ENCODE results near the gene GTF3C4.
"Not testable (repeated sequence)": the region's sequence is repeated elsewhere in the genome, so short reads cannot be mapped to it uniquely, and the experiment has no call there.

GTF3C4 gene

DNA sequence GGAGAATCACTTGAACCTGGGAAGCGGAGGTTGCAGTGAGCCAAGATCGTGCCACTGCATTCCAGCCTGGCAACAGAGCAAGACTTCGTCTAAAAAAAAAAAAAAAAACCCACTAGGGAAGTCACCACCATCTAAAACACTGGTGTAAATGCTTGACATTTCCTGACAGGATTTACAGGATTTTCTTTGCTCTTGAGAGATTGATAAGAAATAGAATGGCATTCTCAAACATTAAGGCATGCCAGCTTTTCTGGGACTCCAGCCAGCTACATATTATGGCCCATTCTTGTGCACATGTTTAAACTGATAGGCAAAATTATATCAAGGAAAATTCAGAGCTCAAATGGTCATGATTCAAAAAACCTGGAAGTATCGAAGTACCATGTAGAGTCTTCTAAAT, 28.7 kb downstream of the GTF3C4 start:
- DNase-seq (ENCODE audit: low spot score) (no peak), FAIRE-seq (no peak)

DNA sequence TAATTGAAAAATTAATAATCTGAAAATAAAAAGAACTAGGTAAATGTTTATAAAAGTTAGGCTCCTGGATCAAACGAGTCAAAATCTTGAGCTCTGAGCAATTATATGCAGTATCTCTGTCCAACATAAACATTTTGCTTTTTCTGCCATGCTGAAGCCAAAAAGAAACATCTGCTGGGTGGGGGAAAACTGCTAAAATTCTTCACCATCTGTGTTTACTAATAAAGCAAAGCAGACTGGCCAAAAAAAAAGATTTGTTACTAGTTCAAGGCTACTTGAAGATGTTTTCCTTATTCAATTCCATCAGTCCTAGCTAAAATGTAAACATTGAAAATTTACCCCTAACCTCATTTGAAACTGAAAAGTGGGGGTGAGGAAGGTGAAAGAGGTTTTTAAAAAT, 29.7 kb downstream of the GTF3C4 start:
- DNase-seq (ENCODE audit: low spot score), result no peak
- no peak for FAIRE-seq

- FAIRE-seq (no peak), DNase-seq (ENCODE audit: low spot score) (no peak)
Observed at GRCh38 chr9:132702254-132702653, 32.0 kb downstream of the GTF3C4 start.

- no peak for FAIRE-seq
- DNase-seq (ENCODE audit: low spot score), result no peak
Observed at GRCh38 chr9:132703336-132703735, 33.1 kb downstream of the GTF3C4 start.

DNA sequence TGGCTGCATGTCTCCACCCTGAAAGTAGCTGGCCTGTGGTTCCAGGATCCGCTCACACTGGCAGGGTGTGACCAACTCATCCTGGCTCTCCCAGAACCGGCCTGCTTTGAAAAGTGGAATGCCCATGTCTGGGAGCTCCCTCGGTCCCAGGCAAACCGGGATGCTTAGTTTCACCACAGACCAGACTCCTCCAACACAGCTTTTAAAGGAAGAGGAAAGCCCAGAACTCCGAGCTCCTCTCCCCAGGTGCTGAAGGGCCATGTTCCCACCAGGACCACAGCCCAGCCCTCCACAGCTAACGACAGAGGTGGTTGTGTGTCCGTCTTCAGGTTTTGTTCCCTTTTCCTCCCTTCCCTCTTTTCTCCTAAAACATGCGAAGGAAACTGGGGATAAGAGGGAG, 38.0 kb downstream of the GTF3C4 start:
- FAIRE-seq, result no peak

DNA sequence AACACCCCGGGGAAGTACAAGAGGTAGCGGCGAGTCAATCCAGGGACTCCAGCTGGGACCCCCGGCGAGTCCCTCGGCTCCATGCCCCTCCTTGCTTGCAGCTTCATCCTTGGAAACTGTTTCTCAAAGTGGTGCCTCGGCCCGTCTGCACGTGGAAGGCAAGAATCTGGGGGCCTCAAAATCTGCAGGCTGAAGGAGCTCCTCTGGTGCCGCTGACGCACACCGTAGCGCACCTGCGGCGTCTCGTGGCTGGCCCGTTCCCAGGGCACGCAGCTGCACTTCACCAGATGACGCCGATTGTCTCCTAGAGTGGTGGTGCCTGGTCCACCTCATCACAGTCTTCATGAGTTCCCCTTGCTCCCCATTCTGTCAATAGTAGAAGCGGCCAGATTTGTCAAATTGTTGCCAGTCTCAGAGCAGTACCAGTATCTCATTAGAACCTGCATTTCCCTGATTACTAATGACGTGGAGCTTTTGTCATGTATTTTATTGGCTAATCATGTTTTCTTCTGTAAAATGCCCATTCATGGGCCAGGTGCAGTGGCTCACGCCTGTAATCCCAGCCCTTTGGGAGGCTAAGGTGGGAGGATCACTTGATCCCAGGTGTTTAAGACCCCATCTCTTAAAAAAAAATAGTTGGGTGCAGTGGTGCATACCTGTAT, 38.6 kb downstream of the GTF3C4 start:
- FAIRE-seq (no peak), DNase-seq (ENCODE audit: low spot score) (no peak)

More for the DNA sequence above, 38.0 kb downstream of the GTF3C4 start:
- no peak for DNase-seq (ENCODE audit: low spot score)

GRCh38 chr9:132710333-132710732, 40.1 kb downstream of the GTF3C4 start:
- FAIRE-seq, result no peak
- DNase-seq (ENCODE audit: low spot score), result no peak

GRCh38 chr9:132711152-132711551, 40.9 kb downstream of the GTF3C4 start:
- DNase-seq (ENCODE audit: low spot score); FAIRE-seq: not testable (repeated sequence)

- FAIRE-seq, result no peak
Observed at GRCh38 chr9:132711846-132712245, 41.6 kb downstream of the GTF3C4 start.

GRCh38 chr9:132712753-132713152, 42.5 kb downstream of the GTF3C4 start:
- FAIRE-seq (no peak), DNase-seq (ENCODE audit: low spot score) (no peak)

More at GRCh38 chr9:132711846-132712245, 41.6 kb downstream of the GTF3C4 start:
- DNase-seq (ENCODE audit: low spot score), result no peak

DNA sequence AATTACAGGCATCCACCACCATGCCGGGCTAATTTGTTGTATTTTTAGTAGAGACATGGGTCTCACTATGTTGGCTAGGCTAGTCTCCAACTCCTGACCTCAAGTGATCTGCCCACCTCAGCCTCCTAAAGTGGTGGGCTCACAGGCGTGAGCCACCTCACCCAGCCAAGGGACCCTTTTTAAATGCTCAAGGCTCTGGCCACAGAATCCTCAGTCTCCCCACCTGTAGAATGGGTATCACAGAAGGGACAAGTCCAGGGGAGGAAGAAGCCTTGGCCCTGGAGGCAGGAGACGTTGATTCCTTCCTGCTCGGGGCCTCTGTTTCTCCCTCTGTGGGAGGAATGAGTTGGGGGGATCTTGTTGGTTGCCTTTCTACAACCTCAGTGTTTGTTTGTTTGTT, 45.7 kb downstream of the GTF3C4 start:
- no peak for DNase-seq (ENCODE audit: low spot score)
- FAIRE-seq, result no peak

- DNase-seq (ENCODE audit: low spot score) (no peak), FAIRE-seq (no peak)
Observed at GRCh38 chr9:132717326-132717945, 47.2 kb downstream of the GTF3C4 start.

GRCh38 chr9:132718381-132718928, 48.2 kb downstream of the GTF3C4 start:
- FAIRE-seq; DNase-seq (ENCODE audit: low spot score): not testable (repeated sequence)

DNA sequence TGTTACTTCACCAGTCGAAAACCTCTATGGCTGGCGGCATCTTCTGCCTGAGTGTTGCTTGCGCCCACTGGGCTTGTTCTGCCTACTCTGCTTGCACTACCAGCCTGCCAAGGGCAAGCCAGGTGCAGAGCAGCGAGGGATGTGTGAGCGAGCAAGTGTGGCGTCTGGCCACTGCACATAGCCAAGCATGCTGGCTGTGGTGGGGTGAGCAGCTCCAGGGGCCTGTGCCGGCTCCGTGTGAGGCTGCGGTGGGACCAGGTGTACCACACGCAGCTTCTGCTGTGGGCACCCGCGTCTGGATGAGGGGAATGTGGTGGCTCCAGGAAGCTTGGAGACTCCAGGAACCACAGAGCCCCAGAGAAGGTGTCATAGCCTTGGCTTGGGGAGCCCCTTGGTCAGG, 51.4 kb downstream of the GTF3C4 start:
- FAIRE-seq (no peak), DNase-seq (ENCODE audit: low spot score) (no peak)

- FAIRE-seq (no peak), DNase-seq (ENCODE audit: low spot score) (no peak)
Observed at GRCh38 chr9:132722564-132723065, 52.4 kb downstream of the GTF3C4 start.

- no peak for FAIRE-seq
Observed at GRCh38 chr9:132723809-132724208, 53.5 kb downstream of the GTF3C4 start.

GRCh38 chr9:132725306-132725705, 55.0 kb downstream of the GTF3C4 start:
- no peak for DNase-seq (ENCODE audit: low spot score)
- no peak for FAIRE-seq

More at GRCh38 chr9:132723809-132724208, 53.5 kb downstream of the GTF3C4 start:
- DNase-seq (ENCODE audit: low spot score), result no peak

GRCh38 chr9:132726576-132727130, 56.4 kb downstream of the GTF3C4 start:
- DNase-seq (ENCODE audit: low spot score) (no peak), FAIRE-seq (no peak)

GRCh38 chr9:132728071-132728470, 57.8 kb downstream of the GTF3C4 start:
- DNase-seq (ENCODE audit: low spot score), result no peak
- no peak for FAIRE-seq

GRCh38 chr9:132728497-132728896, 58.2 kb downstream of the GTF3C4 start:
- FAIRE-seq (no peak), DNase-seq (ENCODE audit: low spot score) (no peak)

DNA sequence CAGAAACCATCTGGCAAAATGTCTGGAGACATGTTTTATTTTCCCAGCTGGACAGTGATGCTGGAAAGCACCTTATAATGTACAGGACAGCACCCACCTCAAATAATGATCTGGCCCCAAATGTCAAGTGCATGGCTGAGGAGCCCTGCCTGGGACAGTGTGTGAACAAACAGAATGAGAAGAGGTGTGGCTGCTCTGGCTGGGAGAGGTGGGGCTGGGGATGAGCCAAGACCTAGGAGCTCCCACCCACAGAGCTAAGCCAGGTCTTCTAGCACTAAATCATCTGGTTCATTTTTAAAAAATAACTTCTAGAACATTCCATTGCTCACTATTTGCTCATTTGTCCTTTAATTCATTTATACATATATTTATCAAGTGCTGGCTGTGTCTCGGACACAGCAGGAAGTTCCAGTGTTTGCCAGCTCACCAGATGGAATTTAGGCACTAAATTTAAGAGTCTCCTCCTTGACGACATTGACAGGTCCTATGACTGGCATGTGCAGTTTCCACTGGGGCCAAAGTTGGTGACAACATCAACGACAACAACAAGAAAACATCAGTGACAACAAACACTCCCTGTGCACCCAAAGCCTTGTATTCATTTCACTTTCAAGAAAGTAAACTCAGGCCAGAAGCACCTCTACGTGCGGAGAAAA, 59.1 kb downstream of the GTF3C4 start:
- DNase-seq (ENCODE audit: low spot score) (no peak), FAIRE-seq (no peak)

Measured in RCC 7860 (cell line).